Mesothelial cell of epicardium (in vitro differentiated cells): Measurements from ENCODE around the gene SNAP25. TPM values are rescaled to one million over a fixed set of nuclear protein-coding genes. Genes with fewer than 3 reads are reported as not detected.

Source experiments
- DNase-seq, 2 experiments: peaks; one replicate each; pipeline ENCODE4 v3.0.0; 2021; ENCODE audit warnings: low spot score in 2 of 2; ENCODE audit not compliant: unreplicated experiment in 2 of 2
- H3K27ac Mint-ChIP-seq: 2 replicates; pipeline ENCODE4 v1.8.0; 2021; ENCODE audit warnings: mixed read lengths
- H3K27me3 Mint-ChIP-seq: 2 replicates; pipeline ENCODE4 v1.8.0; 2021; ENCODE audit warnings: low read depth, mixed read lengths
- H3K36me3 Mint-ChIP-seq: 2 replicates; pipeline ENCODE4 v1.8.0; 2021; ENCODE audit warnings: mixed read lengths
- H3K4me1 Mint-ChIP-seq: 2 replicates; pipeline ENCODE4 v1.8.0; 2021; ENCODE audit warnings: mixed read lengths
- H3K4me3 Mint-ChIP-seq: 2 replicates; pipeline ENCODE4 v1.8.0; 2021; ENCODE audit warnings: mild to moderate bottlenecking, moderate library complexity, mixed read lengths
- H3K9me3 Mint-ChIP-seq: 2 replicates; pipeline ENCODE4 v1.8.0; 2021; ENCODE audit warnings: mixed read lengths
- total RNA-seq: library from RNA; stranded (reverse); gene quantifications from 3 replicates; pipeline ENCODE4 v1.2.1, GENCODE V29; 2021
- TF ChIP-seq, protein P1 (sequence below): fragments of 200-600 bp; sonication (generic); IDR thresholded peaks from one replicate; pipeline ENCODE4 v1.5.0; 2021; ENCODE audit warnings: antibody characterized with exemption; ENCODE audit not compliant: unreplicated experiment

Gene SNAP25
- total RNA-seq, 1 donor from 2014 or later: 5.0 TPM

DNA sequence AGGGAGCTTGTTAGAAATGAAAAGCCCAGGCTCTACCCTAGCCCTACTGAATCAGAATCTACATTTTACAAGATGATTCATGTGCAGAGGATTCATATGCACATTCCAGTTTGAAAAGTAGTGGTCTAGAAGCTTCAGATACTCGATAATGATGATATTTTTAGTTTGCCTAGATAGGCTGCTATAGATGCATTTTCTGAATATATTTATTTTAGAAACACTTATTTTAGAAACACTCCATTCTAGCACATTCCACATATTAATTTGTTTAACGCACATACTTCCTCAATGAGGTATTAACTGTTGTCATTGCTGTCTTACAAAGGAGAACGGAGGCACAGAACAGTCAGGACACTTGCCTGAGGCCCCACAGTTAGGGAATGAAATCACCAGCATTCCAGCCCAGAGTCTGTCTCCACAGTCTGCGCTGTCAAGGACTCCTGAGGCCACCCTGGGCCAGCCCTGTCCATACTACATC lies 64.4 kb downstream of the SNAP25 start:
- Mint-ChIP-seq H3K4me3 (no peak overlapping the region), H3K4me1 (peaks cover 6% of the 10 kb centered on the region)

DNA sequence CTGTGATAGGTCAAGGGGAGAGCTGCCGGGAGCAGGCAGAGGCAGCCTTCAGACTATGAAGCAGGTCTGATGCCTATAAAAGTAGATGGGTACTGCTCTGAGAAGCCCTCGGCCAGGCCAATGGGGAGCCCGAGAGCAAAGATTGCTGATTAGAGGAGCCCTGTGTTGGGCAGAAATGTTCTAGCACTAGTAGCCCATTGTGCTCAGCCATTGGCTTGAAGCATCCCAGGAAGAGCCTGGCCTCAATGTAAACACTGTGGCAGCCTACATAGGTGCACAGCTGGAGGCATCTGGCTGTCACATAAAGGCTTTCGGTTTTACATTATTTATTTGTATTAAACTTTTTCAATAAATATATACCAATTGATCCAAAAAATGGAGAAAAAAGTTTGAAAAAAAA lies 67.7 kb downstream of the SNAP25 start:
- H3K4me3 Mint-ChIP-seq: no peak overlapping the region
- DNase-seq: no peak
- H3K27ac Mint-ChIP-seq: no peak overlapping the region
- TF ChIP-seq, protein P1, sequence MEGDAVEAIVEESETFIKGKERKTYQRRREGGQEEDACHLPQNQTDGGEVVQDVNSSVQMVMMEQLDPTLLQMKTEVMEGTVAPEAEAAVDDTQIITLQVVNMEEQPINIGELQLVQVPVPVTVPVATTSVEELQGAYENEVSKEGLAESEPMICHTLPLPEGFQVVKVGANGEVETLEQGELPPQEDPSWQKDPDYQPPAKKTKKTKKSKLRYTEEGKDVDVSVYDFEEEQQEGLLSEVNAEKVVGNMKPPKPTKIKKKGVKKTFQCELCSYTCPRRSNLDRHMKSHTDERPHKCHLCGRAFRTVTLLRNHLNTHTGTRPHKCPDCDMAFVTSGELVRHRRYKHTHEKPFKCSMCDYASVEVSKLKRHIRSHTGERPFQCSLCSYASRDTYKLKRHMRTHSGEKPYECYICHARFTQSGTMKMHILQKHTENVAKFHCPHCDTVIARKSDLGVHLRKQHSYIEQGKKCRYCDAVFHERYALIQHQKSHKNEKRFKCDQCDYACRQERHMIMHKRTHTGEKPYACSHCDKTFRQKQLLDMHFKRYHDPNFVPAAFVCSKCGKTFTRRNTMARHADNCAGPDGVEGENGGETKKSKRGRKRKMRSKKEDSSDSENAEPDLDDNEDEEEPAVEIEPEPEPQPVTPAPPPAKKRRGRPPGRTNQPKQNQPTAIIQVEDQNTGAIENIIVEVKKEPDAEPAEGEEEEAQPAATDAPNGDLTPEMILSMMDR: no peak
- no peaks in the 10 kb centered on the region for H3K9me3 Mint-ChIP-seq
- H3K4me1 Mint-ChIP-seq: peaks cover under 1% of the 10 kb centered on the region
- H3K36me3 Mint-ChIP-seq: no peaks in the 10 kb centered on the region
- H3K27me3 Mint-ChIP-seq: peaks cover 39% of the 10 kb centered on the region

More for the DNA sequence above, 64.4 kb downstream of the SNAP25 start:
- no peak for DNase-seq
- TF ChIP-seq, protein P1: no peak
- H3K9me3 Mint-ChIP-seq: no peaks in the 10 kb centered on the region
- no peak overlapping the region for H3K27ac Mint-ChIP-seq
- H3K36me3 Mint-ChIP-seq: no peaks in the 10 kb centered on the region
- peaks cover 58% of the 10 kb centered on the region for H3K27me3 Mint-ChIP-seq

DNA sequence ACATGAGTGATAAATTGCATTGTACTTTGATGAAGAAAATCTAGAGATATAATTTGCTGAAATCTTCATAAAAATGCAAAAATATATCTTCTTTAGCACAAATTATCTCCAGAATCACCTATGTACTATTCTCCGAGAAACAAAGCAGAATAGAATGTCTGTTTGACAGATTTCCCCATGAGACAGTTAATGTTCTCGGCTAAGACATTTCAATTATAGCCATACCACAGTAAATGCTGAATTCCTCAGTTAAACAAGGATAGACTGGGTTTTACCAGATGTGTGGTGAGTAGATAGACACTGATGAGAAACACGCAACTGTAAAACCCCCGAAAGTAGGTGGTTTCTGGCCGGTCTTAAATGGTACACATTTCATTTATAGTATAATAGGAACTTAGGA lies 69.8 kb downstream of the SNAP25 start:
- Mint-ChIP-seq H3K9me3 (no peaks in the 10 kb centered on the region), H3K4me1 (peaks cover 4% of the 10 kb centered on the region), H3K27ac (no peak overlapping the region), H3K36me3 (no peaks in the 10 kb centered on the region), H3K27me3 (peaks cover 19% of the 10 kb centered on the region), H3K4me3 (no peak overlapping the region)
- DNase-seq: no peak
- TF ChIP-seq, protein P1: no peak

DNA sequence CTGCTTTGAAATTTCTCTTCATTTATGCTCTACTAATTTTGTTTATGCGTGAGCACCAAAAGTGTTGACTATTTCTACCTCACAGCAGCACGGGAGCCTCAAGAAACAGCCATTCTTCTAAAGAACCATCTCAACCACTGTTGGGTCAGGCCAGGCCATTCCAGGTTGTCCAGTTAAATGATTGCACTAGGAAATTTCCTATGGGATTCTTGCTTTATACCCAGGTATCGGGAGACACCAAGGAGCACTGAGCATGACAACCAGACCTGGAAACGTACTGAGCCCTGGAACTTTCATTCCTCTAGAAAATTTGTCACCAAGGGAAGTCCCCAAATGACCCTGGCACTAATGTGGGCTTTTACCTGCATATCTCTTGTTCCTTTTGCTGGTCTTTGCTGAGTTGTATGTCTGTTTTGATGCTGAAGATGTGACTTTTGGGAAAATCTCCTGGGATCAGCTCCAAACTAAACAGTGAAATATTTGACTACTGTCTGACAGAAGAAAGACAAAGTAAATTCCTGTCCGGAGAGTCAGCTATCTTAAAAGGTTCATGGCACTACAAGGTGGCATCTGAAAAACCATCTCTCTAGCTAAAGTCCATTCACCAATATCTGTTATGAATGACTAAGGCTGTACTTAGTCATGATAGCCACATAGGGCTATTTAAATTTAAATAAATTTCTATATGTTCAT lies 70.5 kb downstream of the SNAP25 start:
- no peak for DNase-seq
- peaks cover 4% of the 10 kb centered on the region for H3K4me1 Mint-ChIP-seq
- TF ChIP-seq, protein P1: no peak
- no peaks in the 10 kb centered on the region for H3K9me3 Mint-ChIP-seq
- no peak overlapping the region for H3K4me3 Mint-ChIP-seq
- H3K36me3 Mint-ChIP-seq: no peaks in the 10 kb centered on the region
- H3K27ac Mint-ChIP-seq: no peak overlapping the region
- peaks cover 16% of the 10 kb centered on the region for H3K27me3 Mint-ChIP-seq

DNA sequence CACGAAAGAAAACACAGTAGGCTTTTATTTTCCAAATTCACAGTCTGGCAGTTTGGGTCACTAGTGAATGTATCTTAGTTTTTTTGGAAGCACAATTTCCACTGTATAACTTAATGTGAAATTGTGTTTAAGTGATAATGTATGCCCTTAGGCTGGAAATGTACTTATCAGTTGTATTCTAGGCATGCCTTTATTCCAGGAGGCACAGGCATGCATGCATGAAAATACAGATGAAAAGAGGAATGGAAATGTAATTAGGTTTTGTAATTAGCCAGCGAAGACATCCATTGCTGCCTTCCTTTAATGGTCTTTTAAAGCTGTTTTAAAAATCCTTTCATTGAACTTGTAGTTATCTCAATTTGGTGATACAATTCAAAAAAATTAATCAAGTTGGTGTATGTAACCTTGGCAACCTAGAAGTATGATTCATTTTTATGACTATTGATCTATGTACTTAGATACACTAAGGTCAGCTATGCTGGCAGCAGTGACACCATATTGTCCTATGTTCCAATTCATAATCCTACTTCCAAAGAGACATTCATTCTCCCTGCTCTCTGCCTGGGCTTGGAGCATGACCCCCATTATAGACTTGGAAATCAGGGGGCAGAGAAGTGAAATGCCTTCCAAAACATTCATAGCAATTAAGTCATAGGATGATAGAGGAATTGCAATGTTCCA lies 73.1 kb downstream of the SNAP25 start:
- Mint-ChIP-seq H3K4me3 (no peak overlapping the region), H3K27me3 (peaks cover 14% of the 10 kb centered on the region), H3K4me1 (peaks cover 8% of the 10 kb centered on the region), H3K36me3 (no peaks in the 10 kb centered on the region), H3K9me3 (no peaks in the 10 kb centered on the region), H3K27ac (no peak overlapping the region)
- TF ChIP-seq, protein P1: no peak
- DNase-seq: no peak
